GM21390 (cell line): Measurements from ENCODE around the gene VPS25.
"Not testable (repeated sequence)": the region's sequence is repeated elsewhere in the genome, so short reads cannot be mapped to it uniquely, and the experiment has no call there.

Source experiments
- ATAC-seq: cut with Tn5 transposase; IDR thresholded peaks from one replicate; pipeline ENCODE4 v1.9.1; 2021; ENCODE audit not compliant: unreplicated experiment

VPS25 gene

DNA sequence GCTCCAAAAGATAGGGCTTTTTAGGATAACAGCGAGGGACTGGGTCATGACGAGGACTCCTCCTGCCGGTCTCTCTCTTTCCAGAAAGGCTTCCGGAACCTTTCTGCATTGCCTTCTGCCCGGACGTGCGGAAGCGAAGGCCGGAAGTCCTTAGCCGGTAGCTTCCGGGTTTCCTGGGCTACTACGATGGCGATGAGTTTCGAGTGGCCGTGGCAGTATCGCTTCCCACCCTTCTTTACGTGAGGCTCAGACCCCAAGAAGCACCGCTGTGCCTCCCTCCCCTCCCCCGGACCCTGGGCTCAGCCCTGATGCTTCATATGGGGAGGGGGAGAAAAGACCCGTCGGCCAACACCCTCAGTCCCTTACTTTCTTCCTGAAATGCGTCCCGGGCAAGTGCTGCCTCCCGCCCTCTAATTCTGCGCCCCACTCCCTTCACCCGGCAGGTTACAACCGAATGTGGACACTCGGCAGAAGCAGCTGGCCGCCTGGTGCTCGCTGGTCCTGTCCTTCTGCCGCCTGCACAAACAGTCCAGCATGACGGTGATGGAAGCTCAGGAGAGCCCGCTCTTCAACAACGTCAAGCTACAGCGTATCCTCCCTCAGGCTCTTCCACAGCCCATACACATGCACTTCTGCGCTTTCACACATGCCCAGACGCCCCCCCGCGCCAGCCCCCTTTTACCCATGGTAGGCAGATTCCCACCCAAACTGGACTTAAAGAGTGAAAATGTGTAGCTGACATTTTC is at the start of gene VPS25:
TSS of gene VPS25 (plus strand) at position 160 of the 746 bp plus-strand sequence. CDS start at position 187, 27 bp downstream.
- no peak for ATAC-seq

GRCh38 chr17:42723636-42724035 is 49.6 kb upstream of the VPS25 start:
- ATAC-seq: no peak

DNA sequence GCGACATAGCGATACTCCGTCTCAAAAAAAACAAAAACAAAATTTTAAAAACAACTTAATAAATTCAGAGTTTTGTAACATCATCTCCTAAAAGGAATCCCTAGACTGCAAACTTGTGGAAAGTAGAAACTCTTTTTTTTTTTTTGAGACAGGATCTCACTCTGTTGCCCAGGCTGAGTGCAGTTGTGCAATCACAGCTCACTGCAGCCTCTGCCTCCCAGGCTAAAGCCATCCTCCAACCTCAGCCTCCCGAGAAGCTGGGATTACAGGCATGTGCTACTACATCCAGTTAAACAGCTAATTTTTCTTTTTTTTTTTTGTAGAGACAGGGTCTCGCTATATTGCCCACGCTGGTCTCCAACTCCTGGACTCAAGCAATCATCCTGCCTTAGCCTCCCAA is 48.1 kb upstream of the VPS25 start:
- ATAC-seq: no peak

- ATAC-seq: no peak
These were observed 32.5 kb upstream of the VPS25 start for GRCh38 chr17:42740699-42741098.

GRCh38 chr17:42742916-42743315 is 30.3 kb upstream of the VPS25 start:
- ATAC-seq: not testable (repeated sequence)

DNA sequence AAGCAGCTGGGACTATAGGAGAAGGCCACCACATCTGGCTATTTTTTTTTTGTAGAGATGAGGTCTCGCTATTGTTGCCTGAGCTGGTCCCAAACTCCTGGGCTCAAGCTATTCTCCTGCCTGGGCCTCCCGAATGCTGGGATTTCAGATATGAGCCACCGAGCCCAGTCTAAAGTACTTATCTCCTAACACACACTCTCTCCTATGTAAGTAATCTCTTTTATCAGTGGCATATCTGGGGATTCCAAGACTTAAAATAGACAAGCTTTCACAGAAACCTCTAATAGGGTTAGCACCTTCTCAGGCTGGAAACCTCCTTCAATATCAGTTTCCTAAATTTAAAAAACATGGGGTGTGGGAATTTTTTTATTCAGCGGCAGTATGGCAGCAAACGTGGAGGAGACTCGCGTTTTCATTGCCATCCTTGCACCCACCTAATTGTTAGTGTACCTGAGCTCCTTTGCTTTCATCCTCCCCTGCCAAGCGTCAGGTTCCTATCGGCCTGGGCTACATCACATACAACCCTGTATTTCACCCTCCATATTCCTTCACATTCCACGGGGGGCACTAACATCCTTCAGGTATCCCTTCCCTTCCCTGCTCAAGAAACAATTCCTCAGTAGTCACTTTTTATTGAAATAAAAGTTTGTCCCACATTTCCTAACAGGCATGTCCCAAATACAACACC is 29.5 kb upstream of the VPS25 start:
- no peak for ATAC-seq

- ATAC-seq: peak; percentile 52
These were observed 28.9 kb upstream of the VPS25 start for GRCh38 chr17:42744283-42744805.

DNA sequence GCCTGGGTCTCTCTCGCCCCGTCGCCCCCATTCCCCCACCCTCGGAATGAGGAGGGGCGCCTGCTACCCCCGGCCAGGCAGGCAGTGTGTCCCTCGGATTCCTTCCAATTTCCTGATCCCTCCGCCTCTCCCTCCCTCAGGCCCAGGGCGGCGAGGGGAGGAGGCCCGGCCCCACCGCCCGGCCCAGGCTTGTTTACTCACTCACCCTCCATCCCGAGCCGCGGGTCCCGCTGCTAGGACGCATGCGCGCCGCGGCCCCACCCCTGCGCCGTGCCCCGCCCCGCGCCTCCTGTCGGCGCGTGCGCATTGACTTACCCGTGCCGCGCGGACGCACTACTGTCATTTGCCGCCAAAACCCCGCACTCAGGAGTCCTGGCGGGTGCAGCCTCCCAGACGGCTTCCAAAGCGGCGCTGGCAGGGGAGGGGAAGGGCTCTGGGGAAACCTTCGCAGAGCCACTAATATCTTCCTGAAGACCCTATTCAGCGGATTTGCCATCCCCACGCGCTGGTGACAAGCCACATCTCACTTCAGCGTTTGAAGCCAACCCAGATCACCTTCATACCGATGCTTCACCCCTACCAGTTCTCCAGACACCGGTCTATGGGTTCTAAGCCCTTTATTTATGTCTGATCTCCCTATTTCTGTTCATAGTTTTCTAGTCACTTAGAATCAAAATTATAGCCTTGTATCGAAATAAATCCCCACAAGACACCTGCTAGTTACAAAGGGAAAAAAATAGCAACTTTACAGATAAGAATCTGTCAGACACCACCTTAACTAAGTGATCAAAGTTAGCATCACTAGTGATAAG is 28.2 kb upstream of the VPS25 start, which contains the start of gene EZH1:
TSS of gene EZH1 (minus strand) at position 235 of the 812 bp plus-strand sequence. CDS start 16,099 bp downstream, outside the sequence.
- peak; percentile 69 for ATAC-seq

DNA sequence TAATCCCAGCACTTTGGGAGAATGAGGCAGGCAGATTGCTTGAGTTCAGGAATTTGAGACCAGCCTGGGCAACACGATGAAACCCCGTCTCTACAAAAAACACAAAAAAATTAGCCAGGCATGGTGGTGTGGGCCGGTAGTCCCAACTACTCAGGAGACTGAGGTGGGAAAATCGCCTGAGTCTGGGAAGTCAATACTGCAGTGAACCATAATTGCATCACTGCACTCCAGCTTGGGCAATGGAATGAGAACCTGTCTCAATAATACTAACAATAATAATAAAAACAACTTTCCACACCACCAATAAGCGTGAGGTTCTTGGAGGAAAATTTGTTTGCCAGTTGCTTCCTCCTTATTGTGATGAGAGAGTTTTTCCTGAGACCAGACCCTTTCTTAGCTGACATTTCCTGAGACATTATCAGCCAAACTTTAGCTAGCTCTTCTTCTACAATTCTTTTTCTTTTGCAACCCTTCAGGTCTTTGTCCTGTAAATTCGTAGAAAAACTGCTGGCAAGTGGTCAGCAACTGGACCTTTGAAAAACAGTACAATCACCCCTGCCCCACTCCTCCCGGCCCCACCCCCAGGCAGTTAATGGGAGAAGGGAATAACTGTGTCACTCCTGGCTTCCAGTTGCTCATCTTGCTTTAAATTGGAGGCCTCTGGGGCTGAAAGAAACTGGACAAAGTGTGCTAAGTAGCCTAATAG is 24.9 kb upstream of the VPS25 start:
- no peak for ATAC-seq

- no peak for ATAC-seq
These were observed 24.1 kb upstream of the VPS25 start for GRCh38 chr17:42748908-42749798.

DNA sequence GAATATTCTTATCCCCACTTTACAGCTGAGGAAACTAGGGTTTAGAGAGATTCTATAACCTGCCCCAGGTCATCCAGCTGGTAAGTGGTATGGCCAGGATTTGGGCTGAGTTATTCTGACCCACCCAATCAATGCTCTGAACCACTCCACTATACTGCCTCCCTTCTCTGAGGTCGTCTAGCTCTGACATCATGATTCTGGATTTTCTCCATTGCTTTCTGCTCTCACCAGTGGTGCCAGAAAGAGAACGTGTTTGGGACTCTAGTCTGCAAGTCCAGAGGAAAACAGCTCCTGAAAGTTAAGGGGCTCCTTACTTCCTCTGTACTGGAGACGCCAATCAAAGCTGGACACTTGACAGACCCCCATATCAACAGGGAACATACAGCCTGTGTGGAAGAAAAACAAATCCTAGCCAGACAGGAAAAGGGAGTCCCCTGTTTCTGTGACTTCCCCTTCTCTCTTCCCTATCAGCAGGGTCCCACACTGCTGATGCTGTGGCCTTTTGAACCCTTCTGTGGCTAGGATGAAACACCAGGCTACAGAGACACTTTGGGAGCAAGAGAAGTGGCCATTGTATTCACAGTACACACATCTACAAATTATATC is 22.4 kb upstream of the VPS25 start:
- ATAC-seq: no peak

DNA sequence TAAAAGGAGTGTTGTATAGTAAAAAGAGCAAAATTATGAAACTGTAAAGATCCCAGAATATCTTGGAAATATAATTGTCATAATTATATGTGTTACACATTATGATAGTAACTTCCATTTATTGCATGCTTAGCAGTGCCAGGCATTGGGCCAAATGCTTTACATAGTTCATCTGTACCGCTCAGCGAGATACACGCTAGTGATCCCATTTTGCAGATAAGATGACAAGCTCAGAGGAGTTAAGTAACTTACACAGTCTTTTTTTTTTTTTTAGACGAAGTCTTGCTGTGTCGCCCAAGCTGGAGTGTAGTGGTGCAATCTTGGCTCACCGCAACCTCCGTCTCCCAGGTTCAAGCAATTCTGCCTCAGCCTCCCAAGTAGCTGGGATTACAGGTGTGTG is 21.6 kb upstream of the VPS25 start:
- ATAC-seq: no peak

GRCh38 chr17:42754782-42755181 is 18.5 kb upstream of the VPS25 start:
- ATAC-seq: no peak

DNA sequence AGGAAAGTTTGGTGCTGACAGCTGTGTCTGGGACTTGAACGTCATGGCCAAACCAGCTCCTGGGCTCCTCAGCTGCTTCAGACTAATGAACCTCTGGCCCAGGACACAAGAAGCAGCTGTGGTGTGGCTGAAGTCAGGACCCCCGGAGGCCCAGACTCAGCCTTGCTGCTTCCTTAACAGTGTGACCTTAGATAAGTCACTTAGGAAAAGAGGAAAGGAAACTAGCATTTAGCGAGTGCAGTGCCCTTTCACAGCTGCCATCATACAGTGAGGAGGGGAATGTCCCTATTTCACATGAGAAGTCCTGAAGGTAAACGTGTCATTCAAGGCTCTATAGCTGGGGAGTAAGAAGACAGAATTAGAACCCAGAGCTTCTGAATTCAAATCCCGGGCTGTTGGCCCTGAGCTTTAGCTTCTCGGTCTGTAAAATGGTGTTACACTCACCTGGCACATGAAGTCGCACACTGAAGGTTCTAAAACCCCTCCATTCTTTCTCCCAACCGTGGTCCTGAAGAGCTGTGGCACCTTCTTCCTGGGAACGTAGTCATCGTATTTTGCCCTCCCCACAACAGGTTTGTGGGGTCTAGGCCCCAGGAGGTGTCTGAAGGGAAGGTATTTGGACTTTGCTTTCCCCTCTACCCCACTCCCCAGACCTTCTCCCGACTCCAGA is 13.1 kb upstream of the VPS25 start:
- no peak for ATAC-seq

- ATAC-seq: no peak
These were observed 12.3 kb upstream of the VPS25 start, which contains the start of gene RAMP2 for GRCh38 chr17:42760652-42761581. Gene RAMP2 (plus strand): TSS chr17:42761227. CDS start chr17:42761262, 35 bp downstream.

DNA sequence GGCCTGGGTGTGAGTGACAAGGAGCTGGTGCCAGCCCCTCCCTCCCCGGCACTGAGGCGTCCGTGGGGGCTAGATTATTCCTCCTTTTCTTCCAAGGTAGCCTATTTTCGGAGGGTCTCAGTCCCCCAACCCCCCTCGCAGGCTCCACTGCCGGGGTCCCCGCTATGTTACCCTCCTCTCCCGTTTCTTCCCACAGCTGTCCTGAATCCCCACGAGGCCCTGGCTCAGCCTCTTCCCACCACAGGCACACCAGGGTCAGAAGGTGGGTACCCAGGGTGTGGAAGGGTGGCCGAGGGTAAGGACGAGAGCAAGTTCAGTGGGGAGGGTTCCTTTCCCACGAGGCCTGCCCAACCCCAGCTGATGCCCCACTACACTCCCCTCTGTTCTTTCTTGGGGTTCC is 11.6 kb upstream of the VPS25 start:
- no peak for ATAC-seq

- ATAC-seq: no peak
These were observed 7.1 kb upstream of the VPS25 start for GRCh38 chr17:42766124-42766523.

DNA sequence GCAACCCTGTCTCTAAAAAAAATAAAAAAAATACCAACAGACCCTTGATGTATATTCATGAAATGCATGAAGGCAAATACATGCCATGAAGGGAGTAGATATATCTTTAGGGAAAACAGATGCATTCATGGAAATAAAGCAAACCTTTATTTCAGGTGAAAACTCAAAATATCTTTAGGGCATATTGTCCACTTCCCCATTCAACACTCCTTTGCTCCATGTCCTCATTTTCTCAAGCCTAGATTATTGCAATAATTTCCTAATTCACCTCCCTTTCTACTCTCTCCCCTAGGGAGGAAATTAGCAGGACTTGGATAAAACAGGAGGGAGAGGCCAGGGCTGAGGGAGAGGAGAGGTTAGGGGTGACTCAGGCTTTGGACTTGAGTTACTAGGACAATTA is 5.7 kb upstream of the VPS25 start:
- ATAC-seq: no peak
